ENCODE results near the gene HBA1. TPM values are rescaled to one million over a fixed set of nuclear protein-coding genes. Genes with fewer than 3 reads are reported as not detected.
A peak's percentile ranks its signal among the peaks of the same experiment; 100 is the strongest.

HBA1 gene
- total and polyA plus RNA-seq, 10 donors: 77.8 to 25,333 (median 2,131) TPM

GRCh38 chr16:177394-177822, 928 bp downstream of the HBA1 start:
- H3K4me3 ChIP-seq: peak overlapping the region in 1 of 8 donors; percentile 13
- TF ChIP-seq POLR2AphosphoS5 (IDR thresholded peaks at IDR 0.05) (no peak), POLR2A (IDR thresholded peaks at IDR 0.05) (no peak), CTCF (IDR thresholded peaks at IDR 0.05 in 8 of 11, conservative IDR thresholded peaks at IDR 0.05 in 3 of 11) (no peak)
- H3K27ac ChIP-seq: no peak overlapping the region
- peaks cover 11 to 53% (median 22%) of the 10 kb centered on the region in 6 donors for H3K4me1 ChIP-seq
- DNase-seq: no peak
- 9 to 22% (median 15%) methylated on average over 11 to 13 of the region's 13 CpGs for WGBS, 5 donors
- H3K36me3 ChIP-seq: no peaks in the 10 kb centered on the region
- intact Hi-C loops (cut with DNase I; ENCODE audit: low total_unique reads): no loop called here
- no peaks in the 10 kb centered on the region for H3K9me3 ChIP-seq
- H3K27me3 ChIP-seq (replicated peaks in 1 of 7): peaks cover 7 to 82% (median 58%) of the 10 kb centered on the region in 7 donors

GRCh38 chr16:177981-178667, 1.6 kb downstream of the HBA1 start:
- no peak overlapping the region for H3K4me3 ChIP-seq
- DNase-seq: no peak
- H3K27ac ChIP-seq: no peak overlapping the region
- WGBS, 5 donors: 59 to 72% (median 68%) methylated on average over 10 to 11 of the region's 11 CpGs
- TF ChIP-seq POLR2AphosphoS5 (IDR thresholded peaks at IDR 0.05) (no peak), POLR2A (IDR thresholded peaks at IDR 0.05) (no peak), CTCF (IDR thresholded peaks at IDR 0.05 in 8 of 11, conservative IDR thresholded peaks at IDR 0.05 in 3 of 11) (no peak)
- intact Hi-C loops (cut with DNase I; ENCODE audit: low total_unique reads): no loop called here
- no peaks in the 10 kb centered on the region for H3K36me3 ChIP-seq
- H3K9me3 ChIP-seq: no peaks in the 10 kb centered on the region
- peaks cover 11 to 53% (median 22%) of the 10 kb centered on the region in 6 donors for H3K4me1 ChIP-seq
- H3K27me3 ChIP-seq (replicated peaks in 1 of 7): peaks cover 7 to 81% (median 58%) of the 10 kb centered on the region in 7 donors

GRCh38 chr16:178668-179015, 2.2 kb downstream of the HBA1 start:
- no peak for DNase-seq

More at GRCh38 chr16:178668-179015, 2.2 kb downstream of the HBA1 start:
- intact Hi-C loops (cut with DNase I; ENCODE audit: low total_unique reads): no loop called here
- Histone ChIP-seq H3K4me1 (peaks cover 11 to 48% (median 20%) of the 10 kb centered on the region in 6 donors), H3K27me3 (replicated peaks in 1 of 7) (peaks cover 7 to 76% (median 58%) of the 10 kb centered on the region in 7 donors), H3K9me3 (no peaks in the 10 kb centered on the region), H3K4me3 (no peak overlapping the region), H3K27ac (no peak overlapping the region), H3K36me3 (no peaks in the 10 kb centered on the region)
- WGBS, 5 donors: 85 to 91% (median 88%) methylated on average over 11 of the region's 11 CpGs
- no peak for TF ChIP-seq POLR2A (IDR thresholded peaks at IDR 0.05)
- no peak for TF ChIP-seq POLR2AphosphoS5 (IDR thresholded peaks at IDR 0.05)
- no peak for TF ChIP-seq CTCF (IDR thresholded peaks at IDR 0.05 in 8 of 11, conservative IDR thresholded peaks at IDR 0.05 in 3 of 11)

Measured in spleen (tissue), 11 donors.